Limb (tissue), 2 donors: Measurements from ENCODE around the gene ARL3.
A peak's percentile ranks its signal among the peaks of the same experiment; 100 is the strongest.
"Not testable (repeated sequence)": the region's sequence is repeated elsewhere in the genome, so short reads cannot be mapped to it uniquely, and the experiment has no call there.

ENCODE experiments used
- DNase-seq, 2 donors: peaks; one replicate each; pipeline ENCODE4 v3.0.0-alpha.2; 2016; ENCODE audit errors: extremely low spot score in 2 of 2

ARL3 gene

GRCh38 chr10:102705531-102705930 lies 8.7 kb downstream of the ARL3 start:
- DNase-seq = no peak

DNA sequence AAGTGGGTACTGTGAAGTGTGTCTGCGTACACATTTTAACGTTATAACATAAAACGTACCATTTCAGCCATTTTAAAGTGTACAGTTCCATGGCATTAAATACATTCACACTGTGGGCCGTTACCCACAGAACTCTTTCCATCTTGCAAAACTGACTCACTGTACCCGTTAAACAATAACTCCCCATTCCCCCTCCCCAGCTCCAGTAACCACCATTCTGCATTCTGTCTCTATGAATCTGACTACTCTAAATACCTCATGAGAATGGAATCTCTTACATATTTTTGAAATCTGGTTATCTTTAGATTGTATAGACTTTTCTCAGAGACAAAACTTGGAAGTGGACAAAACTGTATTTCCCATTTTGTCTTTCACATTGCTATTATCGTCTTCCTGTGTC lies 9.3 kb downstream of the ARL3 start:
- no peak for DNase-seq

- no peak for DNase-seq
Measured at GRCh38 chr10:102702742-102703141, 11.5 kb downstream of the ARL3 start.

GRCh38 chr10:102701796-102702195 lies 12.4 kb downstream of the ARL3 start:
- DNase-seq = no peak

GRCh38 chr10:102701272-102701671 lies 12.9 kb downstream of the ARL3 start:
- no peak for DNase-seq

DNA sequence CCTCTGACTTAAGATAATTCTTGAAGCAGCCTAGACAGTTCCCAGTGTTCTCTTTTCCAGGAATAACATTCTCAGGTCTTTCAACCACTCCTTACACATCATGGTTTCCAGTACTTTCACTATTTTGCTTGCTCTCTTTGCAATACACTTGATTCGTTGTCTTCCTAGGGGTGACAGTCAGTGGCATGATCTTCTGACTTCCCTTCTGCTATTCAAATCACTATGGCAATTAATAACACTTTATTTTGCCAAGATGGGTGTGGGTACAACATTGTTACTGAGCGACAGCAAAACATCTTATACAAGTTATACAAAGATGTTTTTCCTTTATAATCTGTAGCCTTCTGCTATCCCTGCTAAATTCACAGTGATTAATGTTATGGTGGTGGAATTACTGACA lies 15.3 kb downstream of the ARL3 start:
- no peak for DNase-seq

GRCh38 chr10:102696736-102697135 lies 17.5 kb downstream of the ARL3 start:
- DNase-seq = no peak

DNA sequence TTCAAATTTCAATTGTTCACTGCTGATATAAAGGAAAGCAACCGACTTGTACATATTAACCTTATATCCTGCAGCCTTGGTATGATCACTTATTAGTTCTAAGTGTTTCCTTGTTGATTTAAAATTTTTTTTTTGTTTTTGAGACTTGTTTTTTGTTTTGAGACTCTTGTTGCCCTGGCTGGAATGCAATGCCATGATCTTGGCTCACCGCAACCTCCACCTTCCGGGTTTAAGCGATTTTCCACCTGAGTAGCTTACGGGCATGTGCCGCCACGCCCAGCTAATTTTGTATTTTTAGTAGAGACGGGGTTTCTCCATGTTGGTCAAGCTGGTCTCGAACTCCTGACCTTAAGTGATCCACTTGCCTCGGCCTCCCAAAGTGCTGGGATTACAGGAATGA lies 18.8 kb downstream of the ARL3 start:
- DNase-seq = not testable (repeated sequence)

DNA sequence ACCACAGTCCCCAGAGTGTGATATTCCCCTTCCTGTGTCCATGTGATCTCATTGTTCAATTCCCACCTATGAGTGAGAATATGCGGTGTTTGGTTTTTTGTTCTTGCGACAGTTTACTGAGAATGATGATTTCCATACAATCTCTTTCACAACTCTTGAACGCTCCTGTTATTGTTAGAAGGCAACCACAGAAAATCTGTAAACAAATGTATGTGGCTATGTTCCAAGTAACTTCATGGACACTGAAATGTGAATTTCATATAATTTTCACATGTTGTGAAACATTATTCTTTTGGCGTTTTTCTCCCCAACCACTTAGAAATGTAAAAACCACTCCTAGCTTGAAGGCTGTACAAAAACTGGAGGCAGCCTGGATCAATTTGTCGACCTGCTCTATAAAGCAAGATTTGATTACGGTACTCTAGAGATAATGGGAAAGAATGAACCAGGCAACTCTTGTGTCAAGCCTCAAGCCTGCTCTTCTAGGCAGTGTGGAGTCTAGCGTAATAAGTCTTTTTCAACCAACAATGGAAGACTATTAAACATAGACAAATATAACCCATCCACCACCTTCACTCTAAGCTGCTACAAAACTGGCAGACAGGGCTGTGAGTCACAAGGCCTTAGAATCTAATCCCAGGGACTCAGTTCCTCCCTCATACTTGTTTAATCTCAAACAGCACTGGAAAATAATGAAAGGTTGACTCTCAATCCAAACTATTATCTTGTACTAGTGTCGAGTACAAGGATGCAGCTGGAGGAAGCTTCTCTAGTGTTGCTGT lies 22.7 kb downstream of the ARL3 start:
- no peak for DNase-seq

- DNase-seq = no peak
Measured at GRCh38 chr10:102683736-102684135, 30.5 kb downstream of the ARL3 start.

GRCh38 chr10:102682981-102683380 lies 31.2 kb downstream of the ARL3 start:
- no peak for DNase-seq

DNA sequence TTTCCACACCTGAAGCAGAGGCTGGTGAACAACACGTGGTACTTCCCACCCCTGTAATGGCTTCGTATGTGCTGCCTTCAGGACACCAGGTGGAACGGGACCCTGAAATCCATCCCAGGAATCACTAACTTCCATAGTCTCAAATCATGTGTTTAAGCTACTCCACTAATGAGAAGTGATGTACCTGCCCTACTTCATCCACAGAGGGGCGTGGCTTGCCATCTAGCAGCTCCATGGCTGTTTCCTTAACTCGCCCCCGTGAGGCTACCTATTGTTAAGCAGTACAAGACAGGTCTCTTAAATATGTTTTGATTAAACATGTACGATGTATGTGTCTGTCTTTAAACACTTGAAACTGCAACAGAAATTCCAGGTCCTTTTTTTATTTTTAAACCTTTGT lies 31.8 kb downstream of the ARL3 start:
- no peak for DNase-seq

DNA sequence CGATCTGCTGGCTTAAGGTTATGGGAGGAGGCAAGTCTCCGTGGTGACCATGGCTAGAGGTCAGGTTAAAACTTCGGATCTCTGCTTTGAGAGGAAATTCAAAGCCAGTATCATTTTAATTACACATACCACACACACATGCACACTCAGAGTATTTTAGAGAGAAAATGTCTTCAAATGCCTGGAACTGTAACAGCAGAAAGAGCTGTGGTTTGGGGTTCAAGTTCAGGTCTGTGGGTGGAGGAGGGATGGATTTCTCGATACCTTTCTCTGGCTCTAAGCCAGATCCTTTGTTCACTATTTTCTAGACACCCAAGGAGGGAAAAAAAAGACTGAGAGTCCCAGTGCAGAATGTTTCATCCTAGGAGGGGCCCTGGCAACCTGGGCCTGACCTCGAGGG lies 32.5 kb downstream of the ARL3 start:
- DNase-seq = no peak

- no peak for DNase-seq
Measured at GRCh38 chr10:102679596-102679995, 34.6 kb downstream of the ARL3 start.

DNA sequence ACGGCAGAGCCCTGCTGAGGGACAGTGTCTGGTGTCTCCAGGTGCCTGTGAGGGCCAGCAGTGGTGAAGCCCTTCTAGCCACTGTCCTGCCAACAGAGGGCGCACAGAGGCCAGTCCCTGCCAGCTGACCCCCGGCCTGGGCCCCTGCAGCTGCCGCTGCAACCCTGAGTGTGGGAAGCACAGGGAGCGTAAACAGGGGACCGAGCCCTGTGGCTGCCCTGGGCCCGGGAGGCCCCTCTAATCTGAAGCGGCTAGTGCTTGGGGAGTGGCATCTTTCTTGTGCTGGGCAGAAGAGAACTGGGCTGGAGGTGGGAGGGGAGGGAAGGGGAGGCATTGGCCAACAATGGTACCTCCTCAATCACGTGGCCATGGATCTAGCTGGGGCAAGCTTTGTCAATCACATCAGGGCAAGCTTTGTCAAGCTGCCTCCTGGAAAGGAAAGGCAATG lies 35.3 kb downstream of the ARL3 start:
- DNase-seq = peak; percentile 59 to 79

GRCh38 chr10:102678068-102678400 lies 36.2 kb downstream of the ARL3 start:
- no peak for DNase-seq

DNA sequence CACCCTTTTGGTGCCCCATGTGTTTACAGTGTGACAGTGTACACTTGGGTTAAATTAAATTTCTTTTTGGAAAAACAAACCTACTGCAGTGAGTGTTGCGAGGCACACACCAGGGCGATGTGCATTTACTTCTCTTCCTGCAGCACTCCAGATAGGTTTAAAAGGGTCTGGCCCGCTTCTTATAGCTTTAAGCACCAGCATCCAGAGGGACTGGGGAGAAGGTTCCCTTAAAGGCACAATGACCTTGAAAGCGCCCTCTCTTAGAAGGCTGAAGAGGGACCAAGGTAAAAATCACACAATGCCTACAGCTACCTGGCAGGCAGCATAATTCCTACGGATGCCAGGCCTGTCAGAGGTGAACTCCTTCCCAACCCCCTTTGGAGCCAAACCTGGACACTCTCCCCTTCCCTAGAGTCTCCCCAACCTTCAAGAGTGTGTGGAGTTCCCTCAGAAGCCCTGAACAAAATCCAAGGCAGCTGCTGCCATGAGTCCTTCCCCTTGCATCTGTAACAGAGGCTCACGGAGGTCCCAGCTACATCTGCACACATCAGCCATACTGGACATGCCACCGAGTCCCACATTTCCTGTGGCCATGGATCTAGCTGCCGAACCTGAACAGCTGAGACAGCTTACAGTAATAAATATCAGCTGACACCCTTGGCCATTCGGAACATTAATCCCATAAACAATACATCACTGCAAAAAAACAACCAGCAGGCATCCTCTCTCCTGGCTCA lies 36.7 kb downstream of the ARL3 start:
- no peak for DNase-seq

- DNase-seq = no peak
Measured at GRCh38 chr10:102676534-102677315, 37.5 kb downstream of the ARL3 start.

DNA sequence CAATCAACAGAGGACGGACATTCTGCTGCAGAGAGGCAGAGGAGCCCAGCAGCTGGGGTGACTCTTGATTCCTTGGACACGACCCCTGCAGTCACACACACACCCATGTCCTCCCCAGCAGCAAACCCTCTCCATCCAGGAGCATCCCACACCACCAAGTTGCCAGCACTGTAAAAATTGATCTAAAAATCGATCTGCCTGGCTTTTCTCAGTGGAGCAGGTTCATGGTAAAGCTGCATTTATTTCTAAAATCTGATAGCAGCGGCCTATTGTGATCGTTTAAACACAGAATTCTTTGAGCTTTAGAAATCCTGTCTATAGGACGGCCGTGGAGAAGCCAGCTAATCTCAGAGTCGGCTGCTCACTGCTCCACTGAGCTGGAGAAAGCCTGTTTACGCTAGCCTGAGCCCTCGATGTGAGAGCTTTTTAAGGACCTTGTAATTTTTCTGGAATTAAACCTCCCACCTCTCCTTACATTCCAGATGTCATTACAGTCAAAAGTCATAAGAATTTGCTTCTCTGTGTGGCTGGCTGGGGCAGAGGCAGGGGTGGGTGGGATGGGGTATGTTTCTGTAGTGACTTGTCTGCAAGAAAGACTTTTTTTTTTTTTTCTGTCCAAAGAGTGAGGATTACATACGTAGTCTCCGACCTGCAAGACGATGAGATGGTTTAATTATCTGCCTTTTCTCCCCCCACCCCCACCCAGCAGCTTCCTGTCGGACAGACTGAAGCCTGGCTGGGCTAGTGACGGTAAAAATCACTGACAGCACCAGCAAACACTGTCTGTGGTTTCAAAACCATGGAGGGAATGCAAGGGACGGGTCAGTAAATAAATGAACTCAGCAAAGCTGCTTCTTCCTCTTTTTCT lies 38.3 kb downstream of the ARL3 start:
- peak in 1 of 2 donors; percentile 31 for DNase-seq

GRCh38 chr10:102675011-102675665 lies 39.1 kb downstream of the ARL3 start:
- peak in 1 of 2 donors; percentile 46 for DNase-seq

DNA sequence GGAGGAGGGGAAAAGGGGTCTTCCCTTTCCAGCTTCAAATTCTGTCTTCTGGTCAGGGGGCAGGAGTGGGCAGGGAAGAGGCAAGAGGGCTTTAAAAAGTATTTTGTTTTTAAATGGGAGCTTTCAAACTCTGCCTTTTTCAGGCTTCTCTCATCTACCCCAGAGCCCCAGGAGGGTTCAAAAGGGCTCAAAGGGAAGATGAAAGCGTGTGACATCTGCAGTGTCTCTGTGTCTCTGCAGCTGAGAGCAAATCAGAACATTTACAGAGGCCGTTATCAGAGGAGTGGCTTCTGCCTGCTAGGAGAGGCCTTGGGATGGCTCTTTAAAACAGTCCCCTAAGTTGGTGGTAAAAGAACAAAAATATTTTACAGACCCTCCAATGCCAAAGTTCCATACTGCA lies 39.6 kb downstream of the ARL3 start:
- DNase-seq = no peak
